ENCODE data around the gene SYT6.
A peak's percentile ranks its signal among the peaks of the same experiment; 100 is the strongest.

The SYT6 gene

DNA sequence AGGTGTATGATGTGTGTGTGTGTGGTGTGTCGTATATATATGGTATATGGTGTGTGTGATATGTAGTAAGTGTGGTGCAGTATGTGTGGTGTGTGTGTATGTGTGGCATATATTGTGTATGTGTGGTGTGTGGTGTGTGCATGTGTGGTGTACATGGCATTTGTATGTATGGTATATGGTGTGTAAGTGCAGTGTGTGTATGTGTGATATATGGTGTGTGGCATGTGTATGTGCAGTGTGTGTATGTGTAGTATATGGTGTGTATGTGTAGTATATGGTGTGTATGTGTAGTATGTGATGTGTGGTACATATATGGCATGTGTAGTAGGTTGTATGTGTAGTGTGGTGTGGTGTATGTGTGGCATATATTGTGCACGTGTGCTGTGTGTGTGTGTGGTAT lies 99.5 kb downstream of the SYT6 start:
- Histone ChIP-seq H3K36me3 (ENCODE audit: control insufficient read depth, insufficient read depth, low read length, severe bottlenecking) (no peaks in the 10 kb centered on the region), H3K9me3 (ENCODE audit: control insufficient read depth, low read length) (peaks cover 15% of the 10 kb centered on the region), H3K4me3 (ENCODE audit: low read length) (no peak overlapping the region), H3K27me3 (replicated peaks; ENCODE audit: control insufficient read depth, insufficient read depth, low read length) (peaks cover 14% of the 10 kb centered on the region), H3K4me1 (ENCODE audit: control insufficient read depth, insufficient read depth, low read length) (peaks cover 4% of the 10 kb centered on the region), H3K9ac (ENCODE audit: low read length) (no peak overlapping the region)
- DNase-seq (ENCODE audit: low read depth), result no peak

DNA sequence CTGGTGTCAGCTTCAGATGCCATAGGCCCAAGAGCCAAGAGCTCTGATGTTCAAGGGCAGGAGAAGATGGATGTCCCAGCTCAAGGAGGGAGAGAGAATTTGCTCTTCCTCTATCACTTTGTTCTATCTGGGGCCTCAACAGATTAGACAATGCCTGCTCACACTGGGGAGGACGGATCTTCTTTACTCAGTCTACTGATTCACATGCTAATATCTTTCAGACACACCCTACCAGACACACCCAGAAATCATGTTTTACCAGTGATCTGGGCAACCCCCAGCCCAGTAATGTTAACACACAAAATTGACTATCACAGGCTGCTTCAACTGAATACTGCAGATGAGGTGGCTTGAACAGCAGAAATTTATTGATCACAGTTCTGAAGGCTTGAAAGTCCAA lies 105.4 kb downstream of the SYT6 start:
- Histone ChIP-seq H3K27me3 (replicated peaks; ENCODE audit: control insufficient read depth, insufficient read depth, low read length) (peaks cover 18% of the 10 kb centered on the region), H3K4me3 (ENCODE audit: low read length) (no peak overlapping the region), H3K9ac (ENCODE audit: low read length) (no peak overlapping the region), H3K9me3 (ENCODE audit: control insufficient read depth, low read length) (no peaks in the 10 kb centered on the region), H3K4me1 (ENCODE audit: control insufficient read depth, insufficient read depth, low read length) (no peaks in the 10 kb centered on the region), H3K36me3 (ENCODE audit: control insufficient read depth, insufficient read depth, low read length, severe bottlenecking) (no peaks in the 10 kb centered on the region)
- DNase-seq (ENCODE audit: low read depth), result no peak

DNA sequence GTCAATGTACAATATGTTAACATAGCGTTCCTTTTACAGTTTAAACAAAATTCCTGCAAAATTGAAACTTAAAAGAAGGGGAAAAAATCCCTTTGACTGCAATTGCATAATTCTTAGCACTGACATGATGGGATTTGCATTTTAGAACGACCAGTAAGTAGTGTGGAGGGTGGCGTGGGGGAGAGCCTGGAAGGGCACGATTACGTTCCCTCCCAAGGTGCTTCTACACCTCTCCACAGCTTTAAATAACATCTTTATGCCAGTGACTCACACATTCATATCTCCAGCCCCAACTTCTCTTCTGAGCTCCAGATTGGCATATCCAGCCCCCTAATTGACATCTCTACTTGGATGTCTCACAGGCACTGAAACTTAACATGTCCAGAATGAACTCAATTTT lies 110.1 kb downstream of the SYT6 start:
- H3K36me3 ChIP-seq (ENCODE audit: control insufficient read depth, insufficient read depth, low read length, severe bottlenecking), result no peaks in the 10 kb centered on the region
- peaks cover 13% of the 10 kb centered on the region for H3K4me1 ChIP-seq (ENCODE audit: control insufficient read depth, insufficient read depth, low read length)
- H3K9ac ChIP-seq (ENCODE audit: low read length), result no peak overlapping the region
- peaks cover 18% of the 10 kb centered on the region for H3K27me3 ChIP-seq (replicated peaks; ENCODE audit: control insufficient read depth, insufficient read depth, low read length)
- no peak overlapping the region for H3K4me3 ChIP-seq (ENCODE audit: low read length)
- H3K9me3 ChIP-seq (ENCODE audit: control insufficient read depth, low read length), result no peaks in the 10 kb centered on the region
- DNase-seq (ENCODE audit: low read depth), result no peak

DNA sequence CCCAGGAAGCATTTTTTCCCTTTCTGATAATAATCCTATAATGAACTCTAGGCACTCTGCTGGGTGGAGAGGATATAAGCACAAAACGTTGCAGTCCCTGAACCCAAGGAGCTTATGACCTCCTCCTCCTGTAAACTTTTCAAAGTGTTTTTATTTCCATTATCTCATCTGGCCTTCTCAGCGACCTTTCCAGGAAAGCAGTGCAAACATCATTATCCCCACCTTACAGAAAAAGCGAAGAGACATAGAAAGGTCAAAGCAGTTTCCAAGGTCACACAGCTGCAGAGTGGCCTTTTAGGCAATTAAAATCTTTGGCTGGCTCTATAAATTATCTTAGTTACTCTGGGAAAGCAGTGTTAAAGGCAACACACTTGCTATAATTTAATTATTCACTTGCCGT lies 110.6 kb downstream of the SYT6 start:
- Histone ChIP-seq H3K36me3 (ENCODE audit: control insufficient read depth, insufficient read depth, low read length, severe bottlenecking) (no peaks in the 10 kb centered on the region), H3K27me3 (replicated peaks; ENCODE audit: control insufficient read depth, insufficient read depth, low read length) (peaks cover 18% of the 10 kb centered on the region), H3K9ac (ENCODE audit: low read length) (no peak overlapping the region), H3K9me3 (ENCODE audit: control insufficient read depth, low read length) (no peaks in the 10 kb centered on the region), H3K4me3 (ENCODE audit: low read length) (no peak overlapping the region), H3K4me1 (ENCODE audit: control insufficient read depth, insufficient read depth, low read length) (peaks cover 13% of the 10 kb centered on the region)
- no peak for DNase-seq (ENCODE audit: low read depth)

DNA sequence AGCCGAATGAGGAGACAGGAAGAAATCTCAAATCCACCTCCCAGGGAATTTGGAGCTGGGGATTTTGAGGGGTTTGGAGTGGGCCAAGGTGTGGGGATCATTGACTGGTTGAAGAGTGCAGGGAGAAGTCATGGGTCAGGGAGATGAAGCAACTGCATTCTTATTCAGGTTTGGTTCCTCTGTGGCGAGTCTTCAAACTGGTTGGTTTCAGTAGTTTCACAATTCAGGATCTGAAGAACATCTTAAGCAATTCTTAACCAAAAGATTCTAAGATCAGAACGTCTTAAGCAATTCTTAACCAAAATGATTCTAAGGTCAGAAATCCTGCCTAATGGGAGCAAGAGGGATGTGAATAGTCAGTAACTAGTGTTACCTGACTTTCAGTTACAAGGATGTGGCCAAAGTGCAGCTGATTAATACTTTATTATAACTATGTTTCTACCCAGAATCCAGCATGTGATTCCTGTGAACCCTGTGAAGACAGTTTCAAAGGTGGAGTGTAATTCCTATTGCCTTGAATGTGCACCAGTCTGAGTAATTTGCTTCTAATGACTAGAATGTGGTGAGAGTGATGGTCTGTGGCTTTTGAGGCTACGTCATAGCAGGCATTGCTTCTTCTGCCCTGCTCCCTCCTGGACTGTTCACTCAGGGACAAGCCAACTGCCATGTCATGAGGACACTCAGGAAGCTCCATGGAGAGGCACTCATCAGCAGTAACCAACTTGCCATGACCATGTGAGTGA lies 113.2 kb downstream of the SYT6 start:
- H3K4me3 ChIP-seq (ENCODE audit: low read length), result no peak overlapping the region
- no peak overlapping the region for H3K9ac ChIP-seq (ENCODE audit: low read length)
- H3K4me1 ChIP-seq (ENCODE audit: control insufficient read depth, insufficient read depth, low read length), result peaks cover 13% of the 10 kb centered on the region
- no peaks in the 10 kb centered on the region for H3K9me3 ChIP-seq (ENCODE audit: control insufficient read depth, low read length)
- no peaks in the 10 kb centered on the region for H3K36me3 ChIP-seq (ENCODE audit: control insufficient read depth, insufficient read depth, low read length, severe bottlenecking)
- peaks cover 13% of the 10 kb centered on the region for H3K27me3 ChIP-seq (replicated peaks; ENCODE audit: control insufficient read depth, insufficient read depth, low read length)
- peak; percentile 49 for DNase-seq (ENCODE audit: low read depth)
